NOMO-1 (cell line): ENCODE measurements around the gene MRNIP.
A peak's percentile ranks its signal among the peaks of the same experiment; 100 is the strongest.

Experiments used
- DNase-seq, 2 experiments: peaks; one replicate each; lab custom pipeline; 2025; ENCODE audit not compliant: unreplicated experiment in 2 of 2; lab: John Stamatoyannopoulos, UW

Gene MRNIP

GRCh38 chr5:179822444-179822990 is 36.1 kb downstream of the MRNIP start:
- DNase-seq: no peak

GRCh38 chr5:179822059-179822432 is 36.6 kb downstream of the MRNIP start:
- DNase-seq: no peak

- DNase-seq: peak; percentile 82 to 94
Measured at GRCh38 chr5:179821298-179822058, 37.1 kb downstream of the MRNIP start.

GRCh38 chr5:179820483-179821297 is 37.9 kb downstream of the MRNIP start, which contains the start of gene SQSTM1:
Gene SQSTM1, plus strand, starts transcription at chr5:179820905. Its CDS starts 32 bp downstream, at chr5:179820937.
- DNase-seq: peak; percentile 44 to 68

- no peak for DNase-seq
Measured at GRCh38 chr5:179820127-179820482, 38.5 kb downstream of the MRNIP start.

- peak; percentile 39 to 40 for DNase-seq
Measured at GRCh38 chr5:179819296-179820126, 39.1 kb downstream of the MRNIP start.

GRCh38 chr5:179818746-179819295 is 39.8 kb downstream of the MRNIP start:
- peak; percentile 88 to 91 for DNase-seq

- DNase-seq: no peak
Measured at GRCh38 chr5:179817890-179818745, 40.5 kb downstream of the MRNIP start.

- no peak for DNase-seq
Measured at GRCh38 chr5:179817470-179817840, 41.2 kb downstream of the MRNIP start.

GRCh38 chr5:179816796-179817469 is 41.7 kb downstream of the MRNIP start:
- DNase-seq: no peak

- no peak for DNase-seq
Measured at GRCh38 chr5:179816401-179816795, 42.2 kb downstream of the MRNIP start.

- no peak for DNase-seq
Measured at GRCh38 chr5:179815491-179816249, 42.9 kb downstream of the MRNIP start.

GRCh38 chr5:179814090-179814489 is 44.5 kb downstream of the MRNIP start:
- no peak for DNase-seq

- DNase-seq: no peak
Measured at GRCh38 chr5:179812997-179813607, 45.5 kb downstream of the MRNIP start.

- no peak for DNase-seq
Measured at GRCh38 chr5:179812135-179812825, 46.3 kb downstream of the MRNIP start.

- DNase-seq: peak; percentile 51 to 68
Measured at GRCh38 chr5:179806250-179807048, 52.2 kb downstream of the MRNIP start, which contains the start of gene MGAT4B. Gene MGAT4B, minus strand, starts transcription at chr5:179806866. Its CDS starts 283 bp downstream, at chr5:179806583.
